IPS DF 19.7 (cell line): Measurements from ENCODE around the gene HSCB.
"Not testable (repeated sequence)": the region's sequence is repeated elsewhere in the genome, so short reads cannot be mapped to it uniquely, and the experiment has no call there.

ENCODE experiments used
- DNase-seq: peaks from one replicate; pipeline ENCODE4 v3.0.0-alpha.2; 2013; ENCODE audit warnings: low read depth, low spot score

The HSCB gene

GRCh38 chr22:28738876-28739275 lies 3.0 kb upstream of the HSCB start:
- DNase-seq, result not testable (repeated sequence)

- no peak for DNase-seq
Observed at GRCh38 chr22:28741200-28741784, 547 bp upstream of the HSCB start.

- DNase-seq, result no peak
Observed at GRCh38 chr22:28742562-28742962, 723 bp downstream of the HSCB start.

- DNase-seq, result no peak
Observed at GRCh38 chr22:28743852-28744251, 2.0 kb downstream of the HSCB start.

- DNase-seq, result no peak
Observed at GRCh38 chr22:28750471-28750881, 8.6 kb downstream of the HSCB start.

GRCh38 chr22:28754512-28754911 lies 12.7 kb downstream of the HSCB start:
- not testable (repeated sequence) for DNase-seq

GRCh38 chr22:28759861-28760560 lies 18.2 kb downstream of the HSCB start:
- peak; percentile 87 for DNase-seq

- DNase-seq, result no peak
Observed at GRCh38 chr22:28761449-28761755, 19.6 kb downstream of the HSCB start.

- not testable (repeated sequence) for DNase-seq
Observed at GRCh38 chr22:28762000-28762399, 20.2 kb downstream of the HSCB start.

GRCh38 chr22:28766628-28767027 lies 24.8 kb downstream of the HSCB start:
- DNase-seq, result no peak

- DNase-seq, result no peak
Observed at GRCh38 chr22:28768701-28769393, 27.0 kb downstream of the HSCB start.

GRCh38 chr22:28769394-28770085 lies 27.7 kb downstream of the HSCB start:
- no peak for DNase-seq

GRCh38 chr22:28771195-28771791 lies 29.5 kb downstream of the HSCB start:
- DNase-seq, result no peak

GRCh38 chr22:28772633-28773460 lies 31.0 kb downstream of the HSCB start, which contains the start of gene CCDC117:
Gene CCDC117 (plus strand): TSS chr22:28772695. CDS start chr22:28772850, 155 bp downstream.
- peak; percentile 95 for DNase-seq

- DNase-seq, result no peak
Observed at GRCh38 chr22:28773461-28773867, 31.6 kb downstream of the HSCB start.

- DNase-seq, result no peak
Observed at GRCh38 chr22:28774378-28774777, 32.5 kb downstream of the HSCB start.

- no peak for DNase-seq
Observed at GRCh38 chr22:28779833-28780232, 38.0 kb downstream of the HSCB start.

GRCh38 chr22:28780296-28780695 lies 38.5 kb downstream of the HSCB start:
- DNase-seq, result no peak

GRCh38 chr22:28783786-28784671 lies 42.2 kb downstream of the HSCB start:
- no peak for DNase-seq

GRCh38 chr22:28788601-28789000 lies 46.8 kb downstream of the HSCB start:
- no peak for DNase-seq
